ENCODE results near the gene NDUFAF2. TPM values are rescaled to one million over a fixed set of nuclear protein-coding genes. Genes with fewer than 3 reads are reported as not detected.

Gene NDUFAF2
- total and polyA plus RNA-seq, 2 of the 13 experiments (the other 11 are each of a cell fraction or from before 2014, with no cell fraction given) = 34.0 to 78.4 TPM

GRCh38 chr5:60944904-60945812 lies at the start of gene NDUFAF2, which contains the start of gene ERCC8 (continued):
- TF ChIP-seq REPIN1 (CRISPR knock-in tag; IDR thresholded peaks at IDR 0.05; ENCODE audit: borderline replicate concordance, low read depth) = peak; percentile 39; the same call in 1 of the 2 replicates
- TF ChIP-seq TRIM22 (IDR thresholded peaks at IDR 0.05) = no peak
- TF ChIP-seq ESRRA (CRISPR knock-in tag; IDR thresholded peaks at IDR 0.05; ENCODE audit: low read depth) = no peak
- no peak for TF ChIP-seq SMARCE1 (IDR thresholded peaks at IDR 0.05; ENCODE audit: borderline replicate concordance)
- no peak for TF ChIP-seq ZNF124 (CRISPR knock-in tag; IDR thresholded peaks at IDR 0.05)
- TF ChIP-seq FOSL2 (CRISPR knock-in tag; IDR thresholded peaks at IDR 0.05) = no peak
- peak; percentile 94 for TF ChIP-seq NFYB (CRISPR knock-in tag; IDR thresholded peaks at IDR 0.05)
- TF ChIP-seq ZFP90 (CRISPR knock-in tag; IDR thresholded peaks at IDR 0.05; ENCODE audit: borderline replicate concordance) = peak; percentile 76; the same call in 1 of the 2 replicates
- TF ChIP-seq, protein P1, sequence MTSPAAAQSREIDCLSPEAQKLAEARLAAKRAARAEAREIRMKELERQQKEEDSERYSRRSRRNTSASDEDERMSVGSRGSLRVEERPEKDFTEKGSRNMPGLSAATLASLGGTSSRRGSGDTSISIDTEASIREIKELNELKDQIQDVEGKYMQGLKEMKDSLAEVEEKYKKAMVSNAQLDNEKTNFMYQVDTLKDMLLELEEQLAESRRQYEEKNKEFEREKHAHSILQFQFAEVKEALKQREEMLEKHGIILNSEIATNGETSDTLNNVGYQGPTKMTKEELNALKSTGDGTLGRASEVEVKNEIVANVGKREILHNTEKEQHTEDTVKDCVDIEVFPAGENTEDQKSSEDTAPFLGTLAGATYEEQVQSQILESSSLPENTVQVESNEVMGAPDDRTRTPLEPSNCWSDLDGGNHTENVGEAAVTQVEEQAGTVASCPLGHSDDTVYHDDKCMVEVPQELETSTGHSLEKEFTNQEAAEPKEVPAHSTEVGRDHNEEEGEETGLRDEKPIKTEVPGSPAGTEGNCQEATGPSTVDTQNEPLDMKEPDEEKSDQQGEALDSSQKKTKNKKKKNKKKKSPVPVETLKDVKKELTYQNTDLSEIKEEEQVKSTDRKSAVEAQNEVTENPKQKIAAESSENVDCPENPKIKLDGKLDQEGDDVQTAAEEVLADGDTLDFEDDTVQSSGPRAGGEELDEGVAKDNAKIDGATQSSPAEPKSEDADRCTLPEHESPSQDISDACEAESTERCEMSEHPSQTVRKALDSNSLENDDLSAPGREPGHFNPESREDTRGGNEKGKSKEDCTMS (CRISPR knock-in tag; conservative IDR thresholded peaks at IDR 0.05) = no peak
- no peak for TF ChIP-seq HMG20B (CRISPR knock-in tag; conservative IDR thresholded peaks at IDR 0.05)
- no peak for TF ChIP-seq ZNF614 (CRISPR knock-in tag; IDR thresholded peaks at IDR 0.05; ENCODE audit: borderline replicate concordance)
